Sigmoid colon (tissue), 7 donors: Measurements from ENCODE around the gene GPR173. TPM values are rescaled to one million over a fixed set of nuclear protein-coding genes. Genes with fewer than 3 reads are reported as not detected.

Experiments used
- DNase-seq: peaks from one replicate; pipeline ENCODE4 v3.0.0-alpha.2; 2019
- H3K27ac ChIP-seq, 4 donors: fragments of 200-600 bp; sonication (generic); one replicate each; pipeline ENCODE4 v1.5.1; 2016 to 2019; ENCODE audit warnings: mild to moderate bottlenecking in 1 of 4
- H3K27me3 ChIP-seq, 3 donors: fragments of 200-600 bp; sonication (generic); one replicate each; pipeline ENCODE4 v1.5.1; 2019; ENCODE audit warnings: mild to moderate bottlenecking in 1 of 3
- H3K36me3 ChIP-seq, 4 donors: fragments of 200-600 bp; sonication (generic); one replicate each; pipeline ENCODE4 v1.5.1; 2016 to 2019
- H3K4me1 ChIP-seq, 4 donors: fragments of 200-600 bp; sonication (generic); one replicate each; pipeline ENCODE4 v1.5.1; 2017 to 2019
- H3K4me3 ChIP-seq, 4 donors: fragments of 200-600 bp; sonication (generic); one replicate each; pipeline ENCODE4 v1.5.1; 2017 to 2019; ENCODE audit warnings: mild to moderate bottlenecking in 2 of 4, moderate library complexity in 1 of 4
- H3K9me3 ChIP-seq, 4 donors: fragments of 200-600 bp in 3 of 4; sonication (generic) in 3 of 4; one replicate each; pipeline versions ENCODE4 v1.5.1 to v1.6.1; 2013 to 2019
- EP300 ChIP-seq, 4 donors: sonication (generic); formaldehyde crosslinking; IDR thresholded peaks; one replicate each; pipeline ENCODE4 v1.6.1; 2017; ENCODE audit warnings: antibody characterized with exemption in 4 of 4
- POLR2A ChIP-seq, 2 donors: fragments of 450-650 bp; IDR thresholded peaks; one replicate each; pipeline ENCODE4 v1.6.1; 2016; ENCODE audit warnings: antibody characterized with exemption in 2 of 2, mild to moderate bottlenecking in 2 of 2, moderate library complexity in 2 of 2
- POLR2AphosphoS5 ChIP-seq, 4 donors: sonication (generic); formaldehyde crosslinking; IDR thresholded peaks; one replicate each; pipeline ENCODE4 v1.6.1; 2017; ENCODE audit warnings: antibody characterized with exemption in 4 of 4
- WGBS, 2 donors: extraction: QIAGEN DNeasy Blood & Tissue Kit; methylation state at CpG; one replicate each; pipeline ENCODE4 v1.1.7; 2013; 5-methylcytosine and 5-hydroxymethylcytosine counted together
- intact Hi-C: fragments of 100-400 bp; cut with DNase I; formaldehyde crosslinking; loops from one replicate; pipeline ENCODE4 v1.15.1; 2023
- polyA plus RNA-seq, 3 donors: library from polyadenylated mRNA; stranded (reverse); fragments of 200-250 nt; gene quantifications; one replicate each; pipeline ENCODE4 v1.2.3, GENCODE V29; 2013
- total RNA-seq, 4 donors: library from RNA; depleted of rRNA; stranded (reverse); fragments of >200 nt; gene quantifications; one replicate each; pipeline ENCODE4 v1.1.0, GENCODE V29; 2016
- TF ChIP-seq, protein P1 (sequence below), 4 experiments: fragments of 450-650 bp in 3 of 4; fragments of 200-600 bp in 1 of 4; IDR thresholded peaks; one replicate each; pipeline ENCODE4 v1.5.1; 2016 to 2019; ENCODE audit warnings: antibody characterized with exemption in 4 of 4, mild to moderate bottlenecking in 3 of 4, moderate library complexity in 2 of 4
- donor health status: healthy with polysubstance abuse.
- donor health status: Bipolar disorder and iron deficiency.
- donor health status: healthy.

Gene GPR173
- total and polyA plus RNA-seq, 7 donors, result 0.23 to 5.6 (median 1.6) TPM; not detected in 1

GRCh38 chrX:53044995-53045394 lies 3.6 kb upstream of the GPR173 start:
- no peaks in the 10 kb centered on the region for H3K36me3 ChIP-seq
- peak overlapping the region in 1 of 4 donors; percentile 23 for H3K27ac ChIP-seq
- peaks cover 0 to 15% (median 3%) of the 10 kb centered on the region in 4 donors for H3K4me1 ChIP-seq
- 27 to 62% methylated on average over 5 of the region's 5 CpGs for WGBS, 2 donors
- no peak overlapping the region for H3K4me3 ChIP-seq
- no peaks in the 10 kb centered on the region for H3K27me3 ChIP-seq
- intact Hi-C loops, result loop anchor here (5.0 kb wide), 1 partner anchor 48 kb away; no protein-coding TSS in a partner anchor
- DNase-seq, result no peak
- H3K9me3 ChIP-seq, result no peaks in the 10 kb centered on the region
- TF ChIP-seq POLR2AphosphoS5 (IDR thresholded peaks at IDR 0.05), result no peak
- TF ChIP-seq POLR2A (IDR thresholded peaks at IDR 0.05), result no peak
- no peak for TF ChIP-seq EP300 (IDR thresholded peaks at IDR 0.05)
- TF ChIP-seq, protein P1, sequence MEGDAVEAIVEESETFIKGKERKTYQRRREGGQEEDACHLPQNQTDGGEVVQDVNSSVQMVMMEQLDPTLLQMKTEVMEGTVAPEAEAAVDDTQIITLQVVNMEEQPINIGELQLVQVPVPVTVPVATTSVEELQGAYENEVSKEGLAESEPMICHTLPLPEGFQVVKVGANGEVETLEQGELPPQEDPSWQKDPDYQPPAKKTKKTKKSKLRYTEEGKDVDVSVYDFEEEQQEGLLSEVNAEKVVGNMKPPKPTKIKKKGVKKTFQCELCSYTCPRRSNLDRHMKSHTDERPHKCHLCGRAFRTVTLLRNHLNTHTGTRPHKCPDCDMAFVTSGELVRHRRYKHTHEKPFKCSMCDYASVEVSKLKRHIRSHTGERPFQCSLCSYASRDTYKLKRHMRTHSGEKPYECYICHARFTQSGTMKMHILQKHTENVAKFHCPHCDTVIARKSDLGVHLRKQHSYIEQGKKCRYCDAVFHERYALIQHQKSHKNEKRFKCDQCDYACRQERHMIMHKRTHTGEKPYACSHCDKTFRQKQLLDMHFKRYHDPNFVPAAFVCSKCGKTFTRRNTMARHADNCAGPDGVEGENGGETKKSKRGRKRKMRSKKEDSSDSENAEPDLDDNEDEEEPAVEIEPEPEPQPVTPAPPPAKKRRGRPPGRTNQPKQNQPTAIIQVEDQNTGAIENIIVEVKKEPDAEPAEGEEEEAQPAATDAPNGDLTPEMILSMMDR (IDR thresholded peaks at IDR 0.05), result no peak

DNA sequence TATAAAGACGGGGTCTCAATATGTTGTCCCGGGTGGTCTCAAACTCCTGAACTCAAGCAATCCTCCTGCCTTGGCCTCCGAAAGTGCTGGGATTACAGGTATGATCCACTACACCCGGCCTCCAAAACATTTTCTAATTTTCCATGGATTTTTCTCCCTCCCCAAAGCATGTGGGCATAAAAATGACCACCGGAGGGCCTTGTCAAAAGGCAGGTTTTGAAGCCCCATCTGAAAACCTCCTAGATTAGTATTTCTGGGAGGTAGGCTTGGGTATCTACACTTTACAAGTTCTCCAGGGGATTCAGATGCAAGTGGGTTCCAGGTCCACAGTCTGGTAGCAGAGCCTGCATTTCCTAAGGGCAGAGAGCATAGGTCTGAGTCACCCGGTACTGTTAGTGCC lies 1.4 kb upstream of the GPR173 start:
- H3K27ac ChIP-seq, result no peak overlapping the region
- peaks cover 0 to 17% (median 7%) of the 10 kb centered on the region in 4 donors for H3K4me1 ChIP-seq
- DNase-seq, result no peak
- intact Hi-C loops, result loop anchor here (5.0 kb wide), 1 partner anchor 50 kb away; no protein-coding TSS in a partner anchor
- no peak overlapping the region for H3K4me3 ChIP-seq
- H3K36me3 ChIP-seq, result no peaks in the 10 kb centered on the region
- no peaks in the 10 kb centered on the region for H3K27me3 ChIP-seq
- WGBS, 2 donors, result 92 to 96% methylated on average over 6 of the region's 6 CpGs
- TF ChIP-seq POLR2AphosphoS5 (IDR thresholded peaks at IDR 0.05), result no peak
- TF ChIP-seq POLR2A (IDR thresholded peaks at IDR 0.05), result no peak
- H3K9me3 ChIP-seq, result no peaks in the 10 kb centered on the region

DNA sequence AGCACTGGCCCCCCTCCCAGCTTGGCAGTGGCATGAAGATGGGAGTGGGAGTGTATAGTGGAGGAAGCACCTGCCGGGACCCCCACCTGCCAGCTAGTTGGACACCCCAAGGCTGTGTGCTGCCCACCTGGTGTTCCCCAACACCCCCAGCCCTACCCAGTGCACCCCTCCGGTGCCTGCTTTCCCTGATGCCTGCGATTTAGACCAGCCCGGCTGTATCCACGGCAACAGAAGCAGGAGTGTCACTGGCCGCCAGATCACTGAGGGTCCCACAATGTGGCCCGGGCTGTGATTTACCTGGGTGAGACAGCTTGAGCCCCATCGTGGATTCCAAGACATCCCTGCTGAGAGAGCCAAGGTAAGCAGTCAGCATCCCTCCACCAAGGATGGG lies 533 bp downstream of the GPR173 start:
- H3K36me3 ChIP-seq, result no peaks in the 10 kb centered on the region
- no peaks in the 10 kb centered on the region for H3K9me3 ChIP-seq

GRCh38 chrX:53050841-53051240 lies 2.3 kb downstream of the GPR173 start:
- H3K4me3 ChIP-seq, result no peak overlapping the region
- no peaks in the 10 kb centered on the region for H3K9me3 ChIP-seq
- DNase-seq, result no peak
- H3K27me3 ChIP-seq, result no peaks in the 10 kb centered on the region
- TF ChIP-seq, protein P1 (IDR thresholded peaks at IDR 0.05), result no peak
- TF ChIP-seq EP300 (IDR thresholded peaks at IDR 0.05), result no peak
- TF ChIP-seq POLR2AphosphoS5 (IDR thresholded peaks at IDR 0.05), result no peak
- no peak for TF ChIP-seq POLR2A (IDR thresholded peaks at IDR 0.05)
- H3K4me1 ChIP-seq, result peaks cover 0 to 17% (median 7%) of the 10 kb centered on the region in 4 donors
- H3K36me3 ChIP-seq, result no peaks in the 10 kb centered on the region
- intact Hi-C loops, result no loop called here
- WGBS, 2 donors, result 79 to 88% methylated on average over 6 of the region's 6 CpGs
- H3K27ac ChIP-seq, result no peak overlapping the region

More for the DNA sequence above, 533 bp downstream of the GPR173 start:
- TF ChIP-seq, protein P1 (IDR thresholded peaks at IDR 0.05), result no peak
- TF ChIP-seq POLR2A (IDR thresholded peaks at IDR 0.05) (no peak), EP300 (IDR thresholded peaks at IDR 0.05) (no peak), POLR2AphosphoS5 (IDR thresholded peaks at IDR 0.05) (no peak)
- intact Hi-C loops, result loop anchor here (5.0 kb wide), 1 partner anchor 52 kb away; no protein-coding TSS in a partner anchor
- no peaks in the 10 kb centered on the region for H3K27me3 ChIP-seq
- peak overlapping the region in 2 of 4 donors; percentile 31 to 63 for H3K27ac ChIP-seq
- peaks cover 0 to 17% (median 7%) of the 10 kb centered on the region in 4 donors for H3K4me1 ChIP-seq
- 20 to 25% methylated on average over 8 of the region's 8 CpGs for WGBS, 2 donors
- peak overlapping the region; percentile 39 to 53 (median 50) for H3K4me3 ChIP-seq
- no peak for DNase-seq

DNA sequence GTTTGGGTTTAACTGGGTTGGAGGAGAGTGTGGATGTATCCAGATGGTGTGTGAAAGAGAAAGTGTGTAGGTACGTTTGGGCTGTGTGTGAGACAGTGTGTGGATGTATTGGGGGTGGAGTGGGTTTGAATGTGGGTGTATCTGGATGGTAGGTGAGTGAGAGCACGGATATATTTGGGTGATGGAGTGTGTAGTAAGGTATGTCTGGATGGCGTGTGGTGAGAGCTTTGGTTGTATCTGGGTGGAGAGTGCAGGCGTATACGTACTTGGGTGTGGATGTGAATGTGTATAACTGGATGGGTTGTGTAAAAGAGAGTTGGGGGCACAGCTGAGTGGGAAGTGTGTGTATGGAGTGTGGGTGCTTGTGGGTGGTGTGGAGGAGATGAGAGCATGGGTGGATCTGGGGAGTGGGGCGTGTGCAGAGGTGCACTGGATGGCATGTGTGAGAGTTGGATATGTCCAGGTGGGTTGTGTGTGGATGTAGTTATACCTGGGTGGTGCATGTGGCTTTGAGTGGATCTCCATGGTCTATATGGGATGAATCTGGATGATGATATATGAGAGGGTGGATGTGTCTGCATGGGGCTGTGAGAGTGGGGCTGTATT lies 6.8 kb downstream of the GPR173 start:
- intact Hi-C loops, result no loop called here
- peaks cover 0 to 2% (median 0%) of the 10 kb centered on the region in 3 donors for H3K27me3 ChIP-seq
- DNase-seq, result no peak
- no peaks in the 10 kb centered on the region for H3K36me3 ChIP-seq
- peaks cover 0 to 5% (median 0%) of the 10 kb centered on the region in 4 donors for H3K4me1 ChIP-seq
- TF ChIP-seq POLR2AphosphoS5 (IDR thresholded peaks at IDR 0.05) (no peak), POLR2A (IDR thresholded peaks at IDR 0.05) (no peak)
- TF ChIP-seq, protein P1 (IDR thresholded peaks at IDR 0.05), result no peak
- no peaks in the 10 kb centered on the region for H3K9me3 ChIP-seq
- no peak overlapping the region for H3K27ac ChIP-seq
- H3K4me3 ChIP-seq, result no peak overlapping the region
- 88 to 93% methylated on average over 6 of the region's 6 CpGs for WGBS, 2 donors
